ENCODE results near the gene CYRIA. TPM values are rescaled to one million over a fixed set of nuclear protein-coding genes. Genes with fewer than 3 reads are reported as not detected.

Gene CYRIA
- total and polyA plus RNA-seq, 2 donors (not counting 1 experiment from before 2014, with no cell fraction given), result 6.3 to 10.2 TPM

- Histone ChIP-seq H3K4me3 (replicated peaks in 1 of 4; ENCODE audit: control extremely low read depth in 1 of 4, insufficient read depth in 1 of 4, low read depth in 3 of 4, low read length in 4 of 4) (no peak overlapping the region), H2AFZ (ENCODE audit: low read length) (no peak overlapping the region), H3K27me3 (ENCODE audit: control insufficient read depth, insufficient read depth, low read length) (no peaks in the 10 kb centered on the region), H4K20me1 (ENCODE audit: control insufficient read depth, extremely low read depth, insufficient read depth, low read length) (no peaks in the 10 kb centered on the region), H3K4me1 (ENCODE audit: control insufficient read depth, extremely low read depth, insufficient read depth, low read length) (peaks cover 5% of the 10 kb centered on the region), H3K27ac (ENCODE audit: insufficient read depth, low read length) (no peak overlapping the region), H3K9me3 (ENCODE audit: control insufficient read depth, insufficient read depth, low read depth, low read length) (no peaks in the 10 kb centered on the region), H3K79me2 (ENCODE audit: control insufficient read depth, insufficient read depth, low read length) (no peaks in the 10 kb centered on the region), H3K36me3 (ENCODE audit: control insufficient read depth, insufficient read depth, low read length) (no peaks in the 10 kb centered on the region), H3K9ac (ENCODE audit: insufficient read depth, low read length) (no peak overlapping the region), H3K4me2 (ENCODE audit: extremely low read depth, insufficient read depth, low read length) (no peak overlapping the region)
- no peak for DNase-seq (ENCODE audit: low read depth in 2 of 2)
- TF ChIP-seq, protein P1, sequence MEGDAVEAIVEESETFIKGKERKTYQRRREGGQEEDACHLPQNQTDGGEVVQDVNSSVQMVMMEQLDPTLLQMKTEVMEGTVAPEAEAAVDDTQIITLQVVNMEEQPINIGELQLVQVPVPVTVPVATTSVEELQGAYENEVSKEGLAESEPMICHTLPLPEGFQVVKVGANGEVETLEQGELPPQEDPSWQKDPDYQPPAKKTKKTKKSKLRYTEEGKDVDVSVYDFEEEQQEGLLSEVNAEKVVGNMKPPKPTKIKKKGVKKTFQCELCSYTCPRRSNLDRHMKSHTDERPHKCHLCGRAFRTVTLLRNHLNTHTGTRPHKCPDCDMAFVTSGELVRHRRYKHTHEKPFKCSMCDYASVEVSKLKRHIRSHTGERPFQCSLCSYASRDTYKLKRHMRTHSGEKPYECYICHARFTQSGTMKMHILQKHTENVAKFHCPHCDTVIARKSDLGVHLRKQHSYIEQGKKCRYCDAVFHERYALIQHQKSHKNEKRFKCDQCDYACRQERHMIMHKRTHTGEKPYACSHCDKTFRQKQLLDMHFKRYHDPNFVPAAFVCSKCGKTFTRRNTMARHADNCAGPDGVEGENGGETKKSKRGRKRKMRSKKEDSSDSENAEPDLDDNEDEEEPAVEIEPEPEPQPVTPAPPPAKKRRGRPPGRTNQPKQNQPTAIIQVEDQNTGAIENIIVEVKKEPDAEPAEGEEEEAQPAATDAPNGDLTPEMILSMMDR (conservative IDR thresholded peaks at IDR 0.05 in 1 of 2, IDR thresholded peaks at IDR 0.05 in 1 of 2; ENCODE audit: low read depth in 1 of 2, low read length in 2 of 2), result no peak
- no peak for TF ChIP-seq EZH2 (IDR thresholded peaks at IDR 0.05; ENCODE audit: low read length, missing control alignments)
These were observed 24.1 kb downstream of the CYRIA start for GRCh38 chr2:16641509-16641908.

DNA sequence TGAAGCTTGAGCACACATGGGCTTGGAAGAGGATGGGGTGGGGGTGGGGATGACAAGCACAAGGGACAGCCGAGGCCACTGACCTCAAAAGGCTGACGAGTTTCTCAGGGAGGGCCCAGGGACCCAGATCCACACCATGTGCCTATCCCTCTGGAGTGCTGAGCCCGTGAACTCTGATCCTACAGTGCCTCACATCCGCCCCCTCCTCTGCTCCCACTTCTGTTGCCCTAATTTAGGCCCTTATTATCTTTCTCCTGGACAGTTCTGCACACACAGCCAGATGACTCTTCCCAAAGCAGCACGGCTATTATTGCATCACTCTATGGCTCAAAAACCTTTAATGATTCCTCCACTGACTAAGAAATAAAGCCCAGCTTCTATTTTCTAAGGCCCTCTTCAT, 24.8 kb downstream of the CYRIA start:
- H3K27me3 ChIP-seq (ENCODE audit: control insufficient read depth, insufficient read depth, low read length), result no peaks in the 10 kb centered on the region
- no peak overlapping the region for H3K4me2 ChIP-seq (ENCODE audit: extremely low read depth, insufficient read depth, low read length)
- H3K79me2 ChIP-seq (ENCODE audit: control insufficient read depth, insufficient read depth, low read length), result no peaks in the 10 kb centered on the region
- H3K9me3 ChIP-seq (ENCODE audit: control insufficient read depth, insufficient read depth, low read depth, low read length), result no peaks in the 10 kb centered on the region
- DNase-seq (ENCODE audit: low read depth in 2 of 2), result peak in 1 of 2 donors; percentile 32
- no peak overlapping the region for H3K4me3 ChIP-seq (replicated peaks in 1 of 4; ENCODE audit: control extremely low read depth in 1 of 4, insufficient read depth in 1 of 4, low read depth in 3 of 4, low read length in 4 of 4)
- no peak overlapping the region for H3K27ac ChIP-seq (ENCODE audit: insufficient read depth, low read length)
- H4K20me1 ChIP-seq (ENCODE audit: control insufficient read depth, extremely low read depth, insufficient read depth, low read length), result no peaks in the 10 kb centered on the region
- H3K36me3 ChIP-seq (ENCODE audit: control insufficient read depth, insufficient read depth, low read length), result no peaks in the 10 kb centered on the region
- H2AFZ ChIP-seq (ENCODE audit: low read length), result no peak overlapping the region
- TF ChIP-seq, protein P1 (conservative IDR thresholded peaks at IDR 0.05 in 1 of 2, IDR thresholded peaks at IDR 0.05 in 1 of 2; ENCODE audit: low read depth in 1 of 2, low read length in 2 of 2), result no peak
- H3K9ac ChIP-seq (ENCODE audit: insufficient read depth, low read length), result no peak overlapping the region
- H3K4me1 ChIP-seq (ENCODE audit: control insufficient read depth, extremely low read depth, insufficient read depth, low read length), result peaks cover 6% of the 10 kb centered on the region

- Histone ChIP-seq H3K4me3 (replicated peaks in 1 of 4; ENCODE audit: control extremely low read depth in 1 of 4, insufficient read depth in 1 of 4, low read depth in 3 of 4, low read length in 4 of 4) (no peak overlapping the region), H4K20me1 (ENCODE audit: control insufficient read depth, extremely low read depth, insufficient read depth, low read length) (no peaks in the 10 kb centered on the region), H3K4me1 (ENCODE audit: control insufficient read depth, extremely low read depth, insufficient read depth, low read length) (peaks cover 6% of the 10 kb centered on the region), H3K27me3 (ENCODE audit: control insufficient read depth, insufficient read depth, low read length) (no peaks in the 10 kb centered on the region), H3K4me2 (ENCODE audit: extremely low read depth, insufficient read depth, low read length) (no peak overlapping the region), H3K27ac (ENCODE audit: insufficient read depth, low read length) (no peak overlapping the region), H3K9ac (ENCODE audit: insufficient read depth, low read length) (no peak overlapping the region), H3K79me2 (ENCODE audit: control insufficient read depth, insufficient read depth, low read length) (no peaks in the 10 kb centered on the region), H2AFZ (ENCODE audit: low read length) (no peak overlapping the region), H3K36me3 (ENCODE audit: control insufficient read depth, insufficient read depth, low read length) (no peaks in the 10 kb centered on the region), H3K9me3 (ENCODE audit: control insufficient read depth, insufficient read depth, low read depth, low read length) (no peaks in the 10 kb centered on the region)
- TF ChIP-seq EZH2 (IDR thresholded peaks at IDR 0.05; ENCODE audit: low read length, missing control alignments), result no peak
- TF ChIP-seq, protein P1 (conservative IDR thresholded peaks at IDR 0.05 in 1 of 2, IDR thresholded peaks at IDR 0.05 in 1 of 2; ENCODE audit: low read depth in 1 of 2, low read length in 2 of 2), result no peak
- DNase-seq (ENCODE audit: low read depth in 2 of 2), result no peak
These were observed 25.5 kb downstream of the CYRIA start for GRCh38 chr2:16640001-16640700.
